ENCODE data around the gene PDE6B.
"Not testable (repeated sequence)": the region's sequence is repeated elsewhere in the genome, so short reads cannot be mapped to it uniquely, and the experiment has no call there.

The PDE6B gene

DNA sequence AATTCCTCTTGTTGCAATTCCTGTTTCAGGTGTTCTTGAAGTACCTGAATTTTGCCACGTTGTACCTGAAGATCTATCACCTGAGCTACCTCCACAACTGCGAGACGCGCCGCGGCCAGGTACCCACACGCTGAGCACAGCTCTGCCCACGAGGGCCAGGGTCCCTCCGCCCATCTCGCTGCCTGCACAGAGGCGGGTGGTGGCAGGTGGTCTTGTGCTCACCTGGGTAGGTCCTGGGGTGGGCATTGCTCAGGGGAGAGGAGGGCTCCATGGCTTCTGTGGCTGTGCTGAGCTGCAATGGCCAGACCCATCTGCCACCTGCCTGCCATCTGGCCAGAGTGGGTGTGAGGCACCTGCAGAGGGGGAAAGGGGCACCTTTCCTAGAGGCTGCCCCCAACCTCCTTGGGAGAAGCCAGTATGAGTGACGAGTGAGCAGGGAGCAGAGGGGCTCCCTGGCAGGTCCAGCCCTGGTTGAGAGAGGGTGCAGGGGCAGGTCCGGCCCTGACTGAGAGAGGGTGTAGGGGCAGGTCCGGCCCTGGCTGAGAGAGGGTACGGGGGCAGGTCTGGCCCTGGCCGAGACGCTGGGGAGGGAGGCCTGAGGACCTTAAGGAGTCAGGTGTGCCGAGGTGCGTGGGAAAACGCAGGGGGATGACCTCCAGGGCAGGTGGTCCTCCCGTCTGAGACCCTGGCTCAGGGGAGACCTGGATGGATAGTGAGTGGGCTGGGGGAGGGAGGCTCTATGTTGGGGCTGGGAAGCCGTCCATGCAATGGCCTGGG, 10.7 kb downstream of the PDE6B start:
- DNase-seq: no peak

DNA sequence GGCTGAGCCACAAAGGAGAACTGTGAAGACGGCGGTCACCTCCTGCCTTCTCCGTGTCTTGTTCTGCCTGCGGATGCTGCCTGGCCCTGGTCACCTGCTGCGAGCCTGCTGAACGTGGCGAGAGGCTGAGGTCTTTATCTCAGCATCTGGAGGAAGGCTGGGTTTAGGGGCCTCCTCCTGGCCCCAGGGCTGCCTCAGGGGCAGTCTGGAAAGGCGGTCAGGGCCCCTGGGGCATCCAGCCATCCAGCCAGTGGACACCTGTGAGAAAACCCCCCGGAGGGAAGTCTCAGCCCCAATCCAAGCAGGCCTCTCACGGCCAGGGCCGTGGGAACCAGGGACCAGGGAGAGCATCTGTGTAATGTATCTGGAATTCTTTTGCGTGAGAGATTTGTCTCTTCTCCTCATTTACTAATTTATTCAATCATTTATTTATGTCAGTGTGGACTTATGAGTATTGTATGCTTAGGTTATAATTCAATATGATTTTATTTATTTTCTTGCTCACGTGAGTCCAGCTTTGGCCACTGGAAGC, 11.3 kb downstream of the PDE6B start:
- no peak for DNase-seq

DNA sequence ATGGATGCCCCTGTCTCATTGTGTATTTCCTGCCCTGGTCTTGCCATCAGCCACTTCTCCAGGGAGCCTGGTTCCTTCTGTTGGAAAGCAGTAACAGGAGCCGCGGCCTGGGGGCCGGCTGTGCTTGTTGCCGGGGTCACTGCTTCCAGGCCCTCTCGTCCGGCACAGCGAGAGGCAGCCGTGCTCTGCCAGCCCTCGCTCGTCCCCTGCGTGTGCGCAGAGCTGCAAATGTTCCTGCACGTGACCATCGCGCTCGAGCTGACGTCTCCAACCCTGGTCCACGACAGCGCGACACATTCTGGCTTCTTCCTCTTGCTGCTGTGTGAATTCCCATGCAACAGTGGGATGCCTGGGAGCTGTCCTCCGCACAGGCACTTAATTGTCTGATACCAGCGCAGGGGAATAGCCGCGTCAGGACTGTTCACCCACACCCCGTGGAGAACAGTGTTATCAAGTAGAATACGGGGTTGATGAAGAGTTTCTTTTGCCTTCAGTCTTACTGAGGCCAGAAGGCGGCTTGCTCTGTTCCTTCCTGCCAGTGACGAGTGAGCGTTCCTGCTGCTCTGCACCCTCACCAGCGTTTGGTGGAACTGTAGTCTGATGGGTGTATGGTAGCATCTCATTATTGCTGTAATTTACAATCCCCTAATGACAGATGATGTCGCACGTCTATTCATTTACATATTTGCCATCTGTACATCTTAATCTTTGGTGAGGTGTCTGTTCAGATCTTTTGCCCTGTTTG, 12.3 kb downstream of the PDE6B start:
- DNase-seq: peak in 1 of 3 experiments; percentile 11

GRCh38 chr4:642366-642765, 17.0 kb downstream of the PDE6B start:
- not testable (repeated sequence) for DNase-seq

- DNase-seq: no peak
Observed at GRCh38 chr4:646460-646859, 21.1 kb downstream of the PDE6B start.

- DNase-seq: no peak
Observed at GRCh38 chr4:647481-647880, 22.1 kb downstream of the PDE6B start.

- peak in 1 of 3 experiments; percentile 86 for DNase-seq
Observed at GRCh38 chr4:648579-649292, 23.4 kb downstream of the PDE6B start.

DNA sequence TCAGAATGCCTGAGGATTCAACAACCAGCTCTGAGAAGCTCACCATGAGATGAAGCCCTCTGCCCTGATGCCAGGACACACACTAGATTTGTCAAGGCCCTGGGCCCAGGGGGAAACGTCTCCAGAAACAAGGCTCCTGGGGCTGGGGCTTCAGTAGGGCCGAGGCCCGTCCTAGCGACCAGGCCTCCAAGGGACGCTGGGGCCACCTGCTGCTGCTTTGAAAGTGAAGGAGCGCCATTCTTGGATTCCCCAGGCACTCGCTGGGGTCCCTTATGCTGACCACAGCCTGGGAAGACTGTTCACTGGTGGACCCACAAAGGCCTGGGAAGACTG, 23.9 kb downstream of the PDE6B start:
- no peak for DNase-seq

- no peak for DNase-seq
Observed at GRCh38 chr4:649751-650310, 24.5 kb downstream of the PDE6B start.

DNA sequence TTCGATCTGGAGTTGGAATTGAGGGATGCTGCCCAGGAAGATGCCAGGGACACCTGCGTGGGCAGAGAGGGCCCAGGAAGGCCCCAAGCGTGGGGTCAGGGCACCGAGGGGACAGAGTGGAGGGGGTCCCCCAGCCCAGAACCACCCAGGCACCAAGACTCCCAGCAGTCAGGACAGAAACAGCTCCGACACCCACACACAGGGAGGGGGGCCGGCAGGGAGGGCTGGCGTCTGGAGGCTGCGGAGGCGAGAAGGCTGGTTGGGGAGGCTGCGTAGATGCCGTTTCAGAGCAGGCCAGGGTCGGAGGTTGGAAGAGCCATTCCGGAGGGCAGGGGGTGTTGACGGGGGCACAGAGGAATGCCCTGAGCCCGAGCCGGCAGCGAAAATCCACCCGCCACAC, 25.1 kb downstream of the PDE6B start:
- no peak for DNase-seq

DNA sequence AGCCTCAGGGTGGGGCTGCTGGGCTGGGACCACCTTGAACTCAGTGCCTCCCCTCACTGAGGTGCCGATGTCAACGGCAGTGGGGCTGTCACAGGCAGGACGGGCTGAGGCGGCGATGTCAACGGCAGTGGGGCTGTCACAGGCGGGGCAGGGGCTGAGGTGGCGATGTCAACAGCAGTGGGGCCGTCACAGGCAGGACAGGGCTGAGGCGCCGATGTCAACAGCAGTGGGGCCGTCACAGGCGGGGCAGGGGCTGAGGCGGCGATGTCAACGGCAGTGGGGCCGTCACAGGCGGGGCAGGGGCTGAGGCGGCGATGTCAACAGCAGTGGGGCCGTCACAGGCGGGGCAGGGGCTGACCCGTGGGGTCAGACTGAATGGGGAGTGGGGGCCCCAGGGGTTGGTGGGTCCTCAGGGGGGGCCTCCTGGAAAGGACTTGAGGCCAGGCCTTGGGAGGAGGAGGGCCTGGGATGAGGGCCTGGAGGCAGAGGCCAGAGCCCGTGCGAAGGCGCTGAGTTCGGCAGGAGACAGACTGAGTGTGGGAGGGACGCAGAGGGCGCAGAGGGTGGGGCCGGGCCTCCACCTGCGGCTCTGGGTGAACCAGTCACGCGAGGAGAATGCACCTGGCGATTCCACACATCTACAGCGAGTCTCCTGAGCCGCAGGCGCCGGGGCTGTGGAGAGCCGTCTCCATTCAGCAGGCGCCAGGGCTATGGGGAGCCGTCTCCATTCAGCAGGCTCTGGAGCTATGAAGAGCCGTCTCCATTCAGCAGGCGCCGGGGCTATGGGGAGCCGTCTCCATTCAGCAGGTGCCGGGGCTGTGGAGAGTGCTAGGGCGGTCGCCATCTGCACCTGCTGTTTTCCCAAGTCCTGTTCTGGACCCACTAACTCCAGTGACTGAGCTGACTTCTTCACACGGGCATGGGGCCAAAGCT, 25.8 kb downstream of the PDE6B start:
- peak; percentile 47 to 95 (median 72) for DNase-seq

DNA sequence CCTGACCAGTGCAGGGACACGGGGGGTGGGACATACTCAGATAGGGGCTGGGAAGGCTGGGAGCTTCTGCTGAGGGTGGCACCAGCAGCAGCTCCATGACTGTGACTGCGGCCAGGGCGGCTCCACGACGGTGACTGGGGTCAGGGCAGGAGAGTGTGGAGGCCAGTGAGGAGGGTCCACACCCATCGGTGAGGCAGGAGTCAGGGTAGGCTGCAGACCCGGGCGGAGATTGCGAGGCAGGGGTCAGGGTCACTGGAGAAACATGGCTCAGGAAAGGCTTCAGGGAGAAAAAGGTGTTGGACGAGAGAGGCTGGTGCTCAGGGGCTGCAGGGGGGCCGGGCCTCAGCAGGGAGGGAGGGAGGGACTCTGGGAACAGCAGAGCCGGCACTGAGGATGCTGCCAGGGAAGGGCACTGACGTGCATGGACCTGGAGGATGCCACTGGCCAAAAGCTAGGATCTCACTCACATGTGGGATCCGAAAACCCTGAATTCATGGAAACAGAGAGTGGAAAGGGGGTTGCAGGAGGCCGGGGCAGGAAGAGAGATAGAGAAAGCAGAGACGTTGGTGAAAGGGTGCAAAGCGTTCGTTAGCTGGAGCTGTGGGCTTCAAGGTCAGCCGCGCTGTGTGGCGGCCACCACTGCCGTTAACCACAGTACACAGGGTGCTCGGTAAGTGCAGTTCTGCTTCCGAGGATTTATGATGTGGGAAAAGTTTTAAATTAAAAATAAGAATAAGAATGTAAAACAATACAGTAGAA, 26.7 kb downstream of the PDE6B start:
- peak in 2 of 3 experiments; percentile 23 to 51 for DNase-seq

DNA sequence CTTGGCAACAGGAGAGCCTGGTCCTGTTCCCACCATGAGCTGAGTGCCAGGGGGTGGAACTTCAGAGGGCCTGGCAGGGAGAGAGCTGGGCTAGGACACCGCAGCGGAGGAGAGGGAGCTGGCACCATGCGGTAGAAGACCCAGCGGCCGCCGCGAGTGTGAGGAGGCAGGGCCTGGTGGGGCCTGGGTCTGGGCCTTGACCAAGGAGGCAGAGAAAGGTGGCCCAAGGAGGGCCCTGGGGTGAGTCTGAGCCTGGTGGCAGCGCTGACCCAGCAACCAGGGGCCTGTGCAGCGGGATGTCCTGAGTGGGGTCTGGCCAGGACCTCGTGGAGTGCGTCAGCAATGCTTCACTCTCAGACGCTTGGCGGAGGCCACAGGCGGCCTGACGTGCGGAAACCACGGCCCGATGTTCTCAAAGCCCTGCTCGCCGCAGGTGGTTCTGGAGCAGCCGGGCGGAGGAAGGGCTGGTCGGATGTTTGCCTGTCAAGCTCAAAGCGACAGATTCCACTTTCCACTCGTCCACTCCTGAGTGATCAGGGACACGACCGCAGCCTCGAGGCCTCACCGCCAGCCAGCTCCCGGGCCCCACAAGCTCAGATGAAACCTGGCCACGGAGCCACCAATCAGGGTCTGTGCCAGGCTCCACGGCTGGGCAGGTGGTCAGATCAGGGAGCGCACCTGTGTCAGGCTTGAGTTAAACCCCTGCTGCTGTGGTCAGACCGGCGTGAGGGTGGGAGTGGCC, 27.9 kb downstream of the PDE6B start:
- DNase-seq: no peak

- DNase-seq: no peak
Observed at GRCh38 chr4:653831-654502, 28.6 kb downstream of the PDE6B start.

DNA sequence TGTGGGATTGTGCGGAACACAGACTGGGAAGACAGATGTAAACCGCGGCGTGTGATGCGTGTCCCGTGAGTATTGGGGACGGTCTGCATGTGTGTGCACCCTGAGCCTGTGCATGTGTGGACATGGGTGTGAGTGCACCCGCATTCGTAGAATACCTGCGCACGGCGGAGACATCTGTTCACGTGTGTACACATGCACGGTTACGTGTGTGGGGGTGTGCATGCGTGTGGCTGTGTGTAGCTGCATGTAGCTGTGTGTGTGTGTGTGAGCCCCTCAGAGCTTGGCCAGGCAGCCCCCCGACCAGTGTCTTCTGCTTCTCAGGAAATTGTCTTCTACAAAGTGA, 29.1 kb downstream of the PDE6B start:
- DNase-seq: no peak

DNA sequence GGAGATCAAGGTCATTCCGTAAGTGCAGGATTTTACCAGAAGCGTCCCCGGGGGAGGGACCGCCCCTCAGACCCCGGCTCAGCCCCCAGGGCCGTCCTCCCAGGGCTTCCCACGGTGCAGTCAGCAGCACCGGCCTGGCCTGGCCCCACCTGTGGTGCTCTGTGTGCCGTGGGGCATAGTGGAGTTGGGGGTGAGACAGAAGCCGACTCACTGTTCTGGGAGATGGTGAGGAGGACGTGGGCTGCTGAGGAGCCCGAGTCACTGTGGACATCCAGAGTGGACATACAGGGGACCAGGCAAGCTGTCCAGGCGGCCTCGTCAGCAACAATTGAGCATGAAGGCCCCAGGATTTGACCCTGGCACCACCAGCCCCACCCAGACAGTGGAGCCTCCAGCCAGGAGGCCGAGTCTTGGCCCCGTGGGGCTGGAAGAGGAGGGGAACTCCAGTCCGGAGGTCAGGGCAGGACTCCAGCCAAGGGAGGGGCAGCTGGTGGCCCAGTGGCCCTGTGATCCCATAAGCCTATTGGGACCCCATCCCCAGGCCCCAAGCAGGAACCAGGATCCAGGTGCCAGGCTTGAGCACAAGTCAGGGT, 29.6 kb downstream of the PDE6B start:
- DNase-seq: no peak

DNA sequence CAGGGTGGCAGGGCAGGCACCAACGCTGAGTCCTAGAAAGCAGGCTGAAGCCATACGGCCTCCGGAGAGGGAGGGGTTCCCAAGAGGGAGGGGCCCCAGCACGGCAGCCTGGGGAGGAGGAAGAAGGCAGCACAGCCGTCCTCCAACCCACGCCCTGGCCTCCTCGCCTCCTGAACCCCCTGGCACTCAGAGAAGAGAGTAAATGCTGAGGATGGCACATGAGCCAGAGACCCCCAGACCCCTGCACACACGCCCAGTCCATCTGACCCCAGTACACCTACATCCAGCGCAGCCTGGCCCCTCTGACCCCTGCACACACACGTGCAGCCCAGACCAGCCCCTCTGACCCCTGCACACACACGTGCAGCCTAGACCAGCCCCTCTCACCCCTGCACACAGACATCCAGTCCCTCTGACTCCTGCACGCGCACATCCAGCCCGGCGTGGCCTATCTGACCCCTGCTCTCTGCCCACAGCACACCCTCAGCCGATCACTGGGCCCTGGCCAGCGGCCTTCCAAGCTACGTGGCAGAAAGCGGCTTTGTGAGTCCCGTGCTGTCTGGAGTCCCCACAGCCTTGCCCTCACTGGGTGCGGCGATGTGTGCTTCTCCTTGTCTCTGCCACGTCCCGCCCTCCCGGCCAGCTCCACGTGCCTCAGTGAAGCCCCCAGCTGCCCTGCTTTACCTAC, 30.2 kb downstream of the PDE6B start:
- DNase-seq: no peak

GRCh38 chr4:656436-657337, 31.3 kb downstream of the PDE6B start:
- DNase-seq: no peak
